HepG2 (cell line): ENCODE measurements around the gene PLA2G2A. TPM values are rescaled to one million over a fixed set of nuclear protein-coding genes. Genes with fewer than 3 reads are reported as not detected.

Experiments
- AKAP8 ChIP-seq: sonication (generic); formaldehyde crosslinking; IDR thresholded peaks from 2 replicates; pipeline ENCODE4 v1.5.1; 2020; ENCODE audit warnings: mild to moderate bottlenecking, missing genetic modification reagents
- IRF9 ChIP-seq: sonication (generic); formaldehyde crosslinking; IDR thresholded peaks from 2 replicates; pipeline ENCODE4 v1.8.0; 2022; ENCODE audit warnings: missing genetic modification reagents, mild to moderate bottlenecking, borderline replicate concordance
- NCOA2 ChIP-seq: sonication (generic); formaldehyde crosslinking; IDR thresholded peaks from 2 replicates; pipeline ENCODE4 v1.8.0; 2022; ENCODE audit warnings: inconsistent platforms
- RAD21 ChIP-seq: fragments of 450-650 bp; formaldehyde crosslinking; IDR thresholded peaks from 2 replicates; pipeline ENCODE4 v1.5.0; 2020; ENCODE audit warnings: mild to moderate bottlenecking
- RFXAP ChIP-seq: sonication (generic); formaldehyde crosslinking; IDR thresholded peaks from 2 replicates; pipeline ENCODE4 v1.4.0; 2020; ENCODE audit warnings: missing genetic modification reagents, borderline replicate concordance
- SMAD1 ChIP-seq: sonication (generic); formaldehyde crosslinking; IDR thresholded peaks from 2 replicates; pipeline ENCODE4 v1.4.0; 2020; ENCODE audit warnings: missing genetic modification reagents, low read depth, mild to moderate bottlenecking, borderline replicate concordance
- TEAD2 ChIP-seq: sonication (generic); formaldehyde crosslinking; IDR thresholded peaks from 2 replicates; pipeline ENCODE4 v1.9.0; 2021; ENCODE audit warnings: missing genetic modification reagents
- ZMYM3 ChIP-seq: sonication (generic); formaldehyde crosslinking; IDR thresholded peaks from 2 replicates; pipeline ENCODE4 v1.5.1; 2020; ENCODE audit warnings: mild to moderate bottlenecking, missing genetic modification reagents
- ZNF101 ChIP-seq: sonication (generic); formaldehyde crosslinking; IDR thresholded peaks from 2 replicates; pipeline ENCODE4 v1.4.0; 2020; ENCODE audit warnings: mild to moderate bottlenecking, low read depth, missing genetic modification reagents, borderline replicate concordance
- polyA plus RNA-seq, 8 experiments: library from polyadenylated mRNA; depleted of rRNA in 3 of 8; stranded (reverse) in 7 of 8; unstranded in 1 of 8; fragments of >200 nt; fragmentation: Illumina TruSeq in 4 of 8; extraction: Trizol in 4 of 8; gene quantifications; 2 replicates each; pipeline versions ENCODE4 v1.2.1 to v1.2.3, GENCODE V29; 2011 to 2016; ENCODE audit warnings: low read depth in 4 of 8, missing spikeins in 1 of 8, mixed read lengths in 1 of 8; ENCODE audit not compliant: insufficient read depth in 1 of 8
- total RNA-seq, 5 experiments: library from RNA; depleted of rRNA; stranded (reverse); fragments of >200 nt; fragmentation: Illumina TruSeq; extraction: Trizol; gene quantifications; 2 replicates each; pipeline ENCODE4 v1.2.3, GENCODE V29; 2016; ENCODE audit warnings: low read depth in 1 of 5
- TF ChIP-seq, protein P1 (sequence below): sonication (generic); formaldehyde crosslinking; IDR thresholded peaks from 2 replicates; pipeline ENCODE4 v1.4.0; 2020; ENCODE audit warnings: mild to moderate bottlenecking, missing genetic modification reagents
- TF ChIP-seq, protein P2 (sequence below): sonication (generic); formaldehyde crosslinking; IDR thresholded peaks from 2 replicates; pipeline ENCODE4 v1.8.1; 2023; ENCODE audit warnings: mild to moderate bottlenecking, moderate library complexity, missing genetic modification reagents
- TF ChIP-seq, protein P3 (sequence below): sonication (generic); formaldehyde crosslinking; IDR thresholded peaks from 2 replicates; pipeline ENCODE4 v1.5.1; 2020; ENCODE audit warnings: mild to moderate bottlenecking, missing genetic modification reagents, borderline replicate concordance

The PLA2G2A gene
- total and polyA plus RNA-seq, 2 of the 13 experiments (the other 11 are each of a cell fraction or from before 2014, with no cell fraction given): 0.35 to 30.3 TPM

GRCh38 chr1:19974822-19975416 is 4.5 kb downstream of the PLA2G2A start (continued):
- TF ChIP-seq, protein P1, sequence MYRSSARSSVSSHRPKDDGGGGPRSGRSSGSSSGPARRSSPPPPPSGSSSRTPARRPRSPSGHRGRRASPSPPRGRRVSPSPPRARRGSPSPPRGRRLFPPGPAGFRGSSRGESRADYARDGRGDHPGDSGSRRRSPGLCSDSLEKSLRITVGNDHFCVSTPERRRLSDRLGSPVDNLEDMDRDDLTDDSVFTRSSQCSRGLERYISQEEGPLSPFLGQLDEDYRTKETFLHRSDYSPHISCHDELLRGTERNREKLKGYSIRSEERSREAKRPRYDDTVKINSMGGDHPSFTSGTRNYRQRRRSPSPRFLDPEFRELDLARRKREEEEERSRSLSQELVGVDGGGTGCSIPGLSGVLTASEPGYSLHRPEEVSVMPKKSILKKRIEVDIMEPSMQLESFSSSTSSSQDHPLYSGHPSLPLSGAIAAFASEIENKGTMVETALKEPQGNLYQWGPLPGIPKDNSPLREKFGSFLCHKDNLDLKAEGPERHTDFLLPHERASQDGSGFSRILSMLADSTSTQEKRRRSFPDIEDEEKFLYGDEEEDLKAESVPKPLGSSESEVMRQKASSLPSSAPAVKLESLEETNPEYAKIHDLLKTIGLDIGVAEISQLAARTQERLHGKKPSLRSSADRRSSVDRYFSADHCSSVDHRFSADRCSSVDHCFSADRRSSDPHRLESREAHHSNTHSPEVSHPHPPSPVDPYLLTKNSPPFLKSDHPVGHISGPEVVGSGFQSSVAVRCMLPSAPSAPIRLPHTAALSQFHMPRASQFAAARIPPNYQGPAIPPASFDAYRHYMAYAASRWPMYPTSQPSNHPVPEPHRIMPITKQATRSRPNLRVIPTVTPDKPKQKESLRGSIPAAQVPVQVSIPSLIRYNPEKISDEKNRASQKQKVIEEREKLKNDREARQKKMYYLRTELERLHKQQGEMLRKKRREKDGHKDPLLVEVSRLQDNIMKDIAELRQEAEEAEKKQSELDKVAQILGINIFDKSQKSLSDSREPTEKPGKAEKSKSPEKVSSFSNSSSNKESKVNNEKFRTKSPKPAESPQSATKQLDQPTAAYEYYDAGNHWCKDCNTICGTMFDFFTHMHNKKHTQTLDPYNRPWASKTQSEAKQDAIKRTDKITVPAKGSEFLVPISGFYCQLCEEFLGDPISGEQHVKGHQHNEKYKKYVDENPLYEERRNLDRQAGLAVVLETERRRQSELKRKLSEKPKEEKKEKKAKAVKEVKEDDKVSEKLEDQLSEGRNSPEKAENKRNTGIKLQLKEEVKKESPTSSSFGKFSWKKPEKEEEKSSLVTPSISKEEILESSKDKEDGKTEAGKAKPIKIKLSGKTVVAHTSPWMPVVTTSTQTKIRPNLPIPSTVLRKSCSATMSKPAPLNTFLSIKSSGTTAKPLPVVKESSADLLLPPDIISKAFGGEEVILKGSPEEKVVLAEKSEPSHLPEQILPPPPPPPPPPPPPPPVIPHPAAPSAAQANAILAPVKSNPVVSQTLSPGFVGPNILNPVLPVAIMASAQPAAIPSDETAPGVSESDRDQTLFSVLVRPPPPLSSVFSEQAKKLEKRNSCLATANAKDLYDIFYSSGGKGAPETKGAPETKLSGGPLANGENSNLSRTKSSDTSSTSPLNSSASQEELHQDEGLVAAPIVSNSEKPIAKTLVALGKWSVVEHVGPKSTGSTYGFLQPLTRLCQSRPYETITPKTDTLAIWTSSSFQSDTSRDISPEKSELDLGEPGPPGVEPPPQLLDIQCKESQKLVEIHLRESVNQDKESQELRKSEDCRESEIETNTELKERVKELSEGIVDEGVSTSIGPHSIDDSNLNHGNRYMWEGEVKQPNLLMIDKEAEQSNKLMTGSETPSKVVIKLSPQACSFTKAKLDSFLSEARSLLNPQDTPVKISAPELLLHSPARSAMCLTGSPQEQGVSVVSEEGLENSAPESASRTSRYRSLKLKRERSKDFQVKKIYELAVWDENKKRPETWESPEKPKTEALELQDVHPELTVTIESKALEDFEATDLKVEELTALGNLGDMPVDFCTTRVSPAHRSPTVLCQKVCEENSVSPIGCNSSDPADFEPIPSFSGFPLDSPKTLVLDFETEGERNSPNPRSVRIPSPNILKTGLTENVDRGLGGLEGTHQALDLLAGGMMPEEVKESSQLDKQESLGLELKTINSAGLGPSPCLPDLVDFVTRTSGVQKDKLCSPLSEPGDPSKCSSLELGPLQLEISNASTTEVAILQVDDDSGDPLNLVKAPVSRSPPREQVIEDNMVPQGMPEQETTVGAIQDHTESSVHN (CRISPR knock-in tag): no peak
- TF ChIP-seq ZNF101 (CRISPR knock-in tag): no peak
- no peak for TF ChIP-seq SMAD1
- no peak for TF ChIP-seq TEAD2 (CRISPR knock-in tag)
- no peak for TF ChIP-seq AKAP8
- TF ChIP-seq RFXAP (CRISPR knock-in tag): 0 out of 2 replicates have a peak, but pooled peaks have one; percentile 19
- peak; percentile 96 for TF ChIP-seq NCOA2
- peak; percentile 61; the same call in 1 of the 2 replicates for TF ChIP-seq ZMYM3
- TF ChIP-seq, protein P2, sequence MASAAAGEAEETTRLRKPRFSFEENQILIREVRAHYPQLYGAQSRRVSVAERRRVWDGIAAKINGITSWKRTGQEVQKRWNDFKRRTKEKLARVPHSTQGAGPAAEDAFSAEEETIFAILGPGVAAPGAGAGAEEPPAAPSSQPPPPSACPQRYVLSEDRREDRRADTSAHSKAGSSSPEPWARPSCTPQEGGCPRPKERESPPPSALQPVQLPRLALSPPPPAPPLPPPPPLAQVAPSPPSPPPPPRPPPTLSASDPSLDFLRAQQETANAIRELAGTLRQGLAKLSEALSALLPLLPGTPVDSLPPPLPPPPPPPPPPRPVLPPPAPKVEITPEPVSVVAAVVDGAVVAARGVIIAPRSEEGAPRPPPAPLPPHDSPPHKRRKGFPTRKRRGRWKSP: peak; percentile 62; the same call in 1 of the 2 replicates
- no peak for TF ChIP-seq IRF9
- TF ChIP-seq RAD21 (CRISPR knock-in tag): peak; percentile 98
- TF ChIP-seq, protein P3, sequence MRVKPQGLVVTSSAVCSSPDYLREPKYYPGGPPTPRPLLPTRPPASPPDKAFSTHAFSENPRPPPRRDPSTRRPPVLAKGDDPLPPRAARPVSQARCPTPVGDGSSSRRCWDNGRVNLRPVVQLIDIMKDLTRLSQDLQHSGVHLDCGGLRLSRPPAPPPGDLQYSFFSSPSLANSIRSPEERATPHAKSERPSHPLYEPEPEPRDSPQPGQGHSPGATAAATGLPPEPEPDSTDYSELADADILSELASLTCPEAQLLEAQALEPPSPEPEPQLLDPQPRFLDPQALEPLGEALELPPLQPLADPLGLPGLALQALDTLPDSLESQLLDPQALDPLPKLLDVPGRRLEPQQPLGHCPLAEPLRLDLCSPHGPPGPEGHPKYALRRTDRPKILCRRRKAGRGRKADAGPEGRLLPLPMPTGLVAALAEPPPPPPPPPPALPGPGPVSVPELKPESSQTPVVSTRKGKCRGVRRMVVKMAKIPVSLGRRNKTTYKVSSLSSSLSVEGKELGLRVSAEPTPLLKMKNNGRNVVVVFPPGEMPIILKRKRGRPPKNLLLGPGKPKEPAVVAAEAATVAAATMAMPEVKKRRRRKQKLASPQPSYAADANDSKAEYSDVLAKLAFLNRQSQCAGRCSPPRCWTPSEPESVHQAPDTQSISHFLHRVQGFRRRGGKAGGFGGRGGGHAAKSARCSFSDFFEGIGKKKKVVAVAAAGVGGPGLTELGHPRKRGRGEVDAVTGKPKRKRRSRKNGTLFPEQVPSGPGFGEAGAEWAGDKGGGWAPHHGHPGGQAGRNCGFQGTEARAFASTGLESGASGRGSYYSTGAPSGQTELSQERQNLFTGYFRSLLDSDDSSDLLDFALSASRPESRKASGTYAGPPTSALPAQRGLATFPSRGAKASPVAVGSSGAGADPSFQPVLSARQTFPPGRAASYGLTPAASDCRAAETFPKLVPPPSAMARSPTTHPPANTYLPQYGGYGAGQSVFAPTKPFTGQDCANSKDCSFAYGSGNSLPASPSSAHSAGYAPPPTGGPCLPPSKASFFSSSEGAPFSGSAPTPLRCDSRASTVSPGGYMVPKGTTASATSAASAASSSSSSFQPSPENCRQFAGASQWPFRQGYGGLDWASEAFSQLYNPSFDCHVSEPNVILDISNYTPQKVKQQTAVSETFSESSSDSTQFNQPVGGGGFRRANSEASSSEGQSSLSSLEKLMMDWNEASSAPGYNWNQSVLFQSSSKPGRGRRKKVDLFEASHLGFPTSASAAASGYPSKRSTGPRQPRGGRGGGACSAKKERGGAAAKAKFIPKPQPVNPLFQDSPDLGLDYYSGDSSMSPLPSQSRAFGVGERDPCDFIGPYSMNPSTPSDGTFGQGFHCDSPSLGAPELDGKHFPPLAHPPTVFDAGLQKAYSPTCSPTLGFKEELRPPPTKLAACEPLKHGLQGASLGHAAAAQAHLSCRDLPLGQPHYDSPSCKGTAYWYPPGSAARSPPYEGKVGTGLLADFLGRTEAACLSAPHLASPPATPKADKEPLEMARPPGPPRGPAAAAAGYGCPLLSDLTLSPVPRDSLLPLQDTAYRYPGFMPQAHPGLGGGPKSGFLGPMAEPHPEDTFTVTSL (CRISPR knock-in tag): peak; percentile 85; the same call in 1 of the 2 replicates
